GM19238 (cell line): ENCODE measurements around the gene MMP7.

Experiments
- DNase-seq: peaks from one replicate; pipeline ENCODE4 v3.0.0; 2011; ENCODE audit warnings: low spot score; ENCODE audit not compliant: insufficient read length

The MMP7 gene, protein sequence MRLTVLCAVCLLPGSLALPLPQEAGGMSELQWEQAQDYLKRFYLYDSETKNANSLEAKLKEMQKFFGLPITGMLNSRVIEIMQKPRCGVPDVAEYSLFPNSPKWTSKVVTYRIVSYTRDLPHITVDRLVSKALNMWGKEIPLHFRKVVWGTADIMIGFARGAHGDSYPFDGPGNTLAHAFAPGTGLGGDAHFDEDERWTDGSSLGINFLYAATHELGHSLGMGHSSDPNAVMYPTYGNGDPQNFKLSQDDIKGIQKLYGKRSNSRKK

DNA sequence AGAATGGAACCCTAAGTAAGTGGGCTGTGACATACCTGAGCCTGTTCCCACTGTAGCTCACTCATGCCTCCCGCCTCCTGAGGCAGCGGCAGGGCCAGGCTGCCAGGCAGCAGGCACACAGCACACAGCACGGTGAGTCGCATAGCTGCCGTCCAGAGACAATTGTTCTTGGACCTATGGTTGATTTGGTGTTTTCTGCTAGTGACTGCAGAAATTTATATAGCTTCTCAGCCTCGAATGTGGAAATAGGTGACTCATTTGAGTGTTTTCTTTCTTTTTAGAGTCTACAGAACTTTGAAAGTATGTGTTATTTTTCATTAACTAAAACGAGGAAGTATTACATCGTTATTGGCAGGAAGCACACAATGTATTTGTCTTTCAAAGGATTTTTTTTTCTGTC, at the start of gene MMP7:
TSS of gene MMP7 (minus strand) at position 190 of the 400 bp plus-strand sequence. CDS start at position 143, 47 bp downstream.
- DNase-seq, result no peak

DNA sequence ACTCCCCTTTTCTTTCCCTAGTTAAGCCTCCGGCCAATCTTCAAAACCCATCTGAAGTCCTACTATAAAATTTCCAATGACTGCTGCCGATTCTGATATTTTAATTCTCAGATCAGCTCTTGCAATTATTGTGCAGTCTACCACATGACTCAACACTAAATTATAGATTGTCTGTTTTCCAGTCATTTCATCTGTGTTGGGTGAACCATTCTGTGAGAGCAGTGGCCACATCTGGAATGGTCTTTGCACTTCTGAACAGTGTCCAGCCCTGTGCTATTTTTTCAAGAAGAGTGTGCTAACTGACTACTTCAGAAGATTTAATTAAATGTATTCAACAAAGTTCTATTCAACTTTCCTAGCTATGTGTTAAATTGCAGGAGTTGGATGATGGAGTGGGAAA, 47.2 kb upstream of the MMP7 start:
- DNase-seq, result no peak

DNA sequence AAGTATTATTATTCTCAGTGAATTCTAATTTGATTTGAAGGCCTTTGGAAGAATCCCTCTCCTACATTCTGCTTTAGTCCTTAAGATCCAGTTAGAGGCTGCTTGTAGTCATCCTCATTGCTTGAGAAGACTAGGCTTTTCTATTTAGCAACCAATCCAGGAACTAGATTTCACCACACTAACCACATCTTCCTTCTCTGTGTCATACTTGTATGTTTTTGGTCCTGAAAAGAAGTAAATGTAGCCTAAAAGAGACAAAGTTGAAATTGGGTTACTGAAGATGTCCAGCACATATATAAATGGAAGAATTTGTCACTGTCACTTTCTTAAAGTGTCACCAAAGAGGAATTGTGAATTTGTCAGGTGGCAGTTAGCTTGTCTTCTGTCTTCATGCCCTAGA, 46.6 kb upstream of the MMP7 start:
- DNase-seq, result no peak

DNA sequence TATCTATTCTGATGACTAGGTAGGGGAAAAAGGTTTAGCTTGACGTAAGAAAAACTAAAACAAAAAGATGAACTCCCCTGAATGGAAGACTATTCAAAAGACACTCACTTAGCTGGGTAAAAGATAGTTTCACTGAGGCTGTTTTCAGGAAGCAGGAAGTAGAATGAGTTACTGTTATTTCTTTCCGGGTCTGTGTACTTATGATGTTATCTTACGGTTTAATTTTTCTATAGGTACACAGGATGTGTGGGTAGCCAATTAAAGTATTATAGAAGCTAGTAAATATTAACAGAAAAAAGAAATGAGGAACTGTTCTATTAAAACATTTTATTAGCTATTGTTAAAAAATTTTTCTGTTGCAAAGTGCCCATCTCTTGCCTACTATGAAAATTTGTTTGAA, 45.8 kb upstream of the MMP7 start:
- no peak for DNase-seq

DNA sequence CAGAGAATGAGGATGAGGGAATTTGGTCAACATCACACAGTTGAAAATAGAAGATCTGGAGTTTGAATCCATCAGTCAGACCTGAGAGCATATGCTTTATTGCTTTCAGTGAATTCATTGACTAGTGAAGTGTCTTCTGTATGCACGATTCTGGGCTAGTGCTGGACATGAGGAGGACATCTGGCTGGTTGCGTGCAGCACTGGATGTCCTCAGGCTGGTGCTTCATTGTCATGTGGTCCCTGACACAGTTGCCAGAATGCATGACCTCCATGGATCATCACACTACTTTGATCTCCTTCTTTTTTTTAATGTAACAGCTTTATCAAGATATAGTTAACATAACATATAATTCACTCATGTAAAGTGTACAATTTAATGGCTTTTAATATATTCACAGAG, 44.5 kb upstream of the MMP7 start:
- DNase-seq, result no peak

DNA sequence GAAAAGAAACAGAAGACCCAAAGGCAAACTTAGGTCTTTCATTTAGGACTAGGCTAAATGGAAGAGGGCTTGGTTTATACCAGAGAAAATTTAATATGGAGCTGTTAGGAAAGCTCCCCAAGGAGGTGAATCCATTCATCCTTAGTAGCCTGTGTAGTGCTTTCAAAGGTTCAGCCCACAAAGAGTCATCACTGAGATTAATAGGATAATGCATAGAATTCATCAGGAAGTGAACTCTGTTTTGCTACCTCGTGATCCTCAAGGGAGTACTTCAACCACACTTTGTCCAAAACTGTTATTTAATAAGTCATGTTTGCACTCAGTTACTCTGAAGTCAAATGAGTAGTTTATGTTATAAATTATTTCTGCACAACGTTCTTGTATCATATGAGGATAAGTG, 43.3 kb upstream of the MMP7 start:
- no peak for DNase-seq

DNA sequence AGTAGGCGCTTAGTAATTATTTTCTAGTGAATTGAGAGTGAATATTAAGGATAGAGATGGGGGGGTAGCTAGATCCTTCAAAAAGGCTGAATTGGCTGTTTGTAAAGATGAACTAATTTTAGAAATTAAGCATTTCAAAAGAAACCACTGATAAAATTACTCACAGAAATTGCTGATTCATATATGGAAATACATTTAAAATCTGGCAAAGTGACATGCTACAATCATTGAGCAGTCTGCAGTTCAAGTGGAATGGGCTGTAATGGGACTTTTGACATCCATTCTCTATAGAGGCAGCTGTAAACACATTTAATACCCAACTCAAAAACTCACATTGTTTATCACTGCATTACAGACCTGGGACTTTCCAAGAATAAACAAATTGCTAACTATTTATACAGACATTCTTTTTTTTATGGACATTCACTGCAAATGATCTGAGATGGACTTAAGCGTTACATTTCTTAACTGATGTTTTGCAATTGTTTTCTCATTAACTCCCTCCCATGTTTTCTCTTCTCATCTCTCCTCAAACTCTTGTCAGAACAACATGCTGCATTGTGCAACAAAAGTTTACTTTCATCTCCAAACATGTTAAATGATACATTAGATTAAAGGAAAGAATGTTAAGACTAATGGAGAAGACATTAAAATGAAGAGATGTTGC, 42.1 kb upstream of the MMP7 start:
- no peak for DNase-seq

DNA sequence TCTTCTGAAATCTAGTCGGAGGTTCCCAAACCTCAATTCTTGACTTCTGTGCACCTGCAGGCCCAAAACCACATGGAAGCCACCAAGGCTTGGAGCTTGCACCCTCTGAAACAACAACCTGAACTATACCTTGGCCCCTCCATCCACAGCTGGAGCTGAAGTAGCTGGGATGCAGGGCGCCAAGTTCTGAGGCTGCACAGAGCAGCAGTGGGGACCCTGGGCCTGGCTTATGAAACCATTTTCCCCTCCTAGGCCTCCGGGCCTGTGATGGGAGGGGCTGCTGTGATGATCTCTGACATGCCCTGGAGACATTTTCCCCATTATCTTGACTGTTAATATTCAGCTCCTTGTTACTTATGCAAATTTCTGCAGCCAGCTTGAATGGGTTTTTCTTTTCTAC, 38.3 kb upstream of the MMP7 start:
- DNase-seq, result no peak

DNA sequence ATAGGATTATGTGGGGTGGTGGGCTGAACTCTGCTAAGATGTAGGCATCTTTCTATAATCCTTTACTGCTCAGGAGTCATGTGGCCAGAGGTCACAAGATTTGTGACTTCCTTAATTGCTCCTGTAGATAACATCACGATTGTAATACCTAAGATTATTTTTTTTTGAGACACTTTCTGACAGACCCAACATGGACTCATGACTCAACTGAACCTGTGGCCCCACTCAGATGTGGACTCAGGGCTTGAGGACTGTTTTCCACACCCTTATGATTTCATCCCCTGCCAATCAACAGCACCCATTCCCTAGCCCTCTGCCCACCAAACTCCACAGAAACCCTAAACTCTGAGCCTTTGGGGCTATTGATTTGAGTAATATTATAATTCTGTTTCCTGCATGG, 35.6 kb upstream of the MMP7 start:
- DNase-seq, result no peak

DNA sequence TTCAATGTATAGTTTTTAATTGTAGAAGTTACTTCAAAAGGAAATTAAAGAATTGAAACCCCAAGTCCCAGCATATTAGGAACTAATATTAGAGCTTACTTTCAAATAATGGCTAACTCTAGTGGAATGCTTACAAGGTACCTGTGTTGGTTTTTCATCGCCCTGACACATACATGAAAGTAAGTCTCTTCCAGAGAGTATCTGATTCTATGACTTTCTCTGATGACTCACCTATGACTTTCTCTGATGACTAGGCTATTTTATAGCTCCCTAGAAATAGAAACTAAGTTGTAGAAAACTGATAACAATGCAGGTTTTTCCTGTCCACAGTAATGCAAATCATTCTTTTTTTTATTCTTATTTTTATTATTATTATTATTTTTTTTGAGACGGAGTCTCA, 33.6 kb upstream of the MMP7 start:
- DNase-seq, result no peak

DNA sequence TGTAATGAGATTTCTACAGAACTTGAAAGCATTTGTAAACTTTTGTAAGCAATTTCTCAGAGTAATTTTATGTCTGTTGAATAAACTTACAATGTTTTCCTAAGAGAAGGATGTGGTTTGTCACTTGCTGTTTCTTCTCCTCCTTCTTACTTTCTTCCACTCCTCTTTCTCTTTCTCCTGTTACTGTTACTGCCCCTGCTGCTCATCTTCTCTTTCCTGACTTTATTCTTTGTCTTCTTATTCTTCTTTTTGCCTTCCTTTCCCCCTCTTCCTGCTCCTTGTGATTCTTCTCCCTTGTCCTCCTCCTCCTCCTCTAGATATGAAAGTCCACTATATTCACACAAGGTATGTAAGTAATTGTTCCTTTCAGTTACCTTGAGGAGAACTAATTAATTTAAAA, 31.1 kb upstream of the MMP7 start:
- DNase-seq, result no peak

DNA sequence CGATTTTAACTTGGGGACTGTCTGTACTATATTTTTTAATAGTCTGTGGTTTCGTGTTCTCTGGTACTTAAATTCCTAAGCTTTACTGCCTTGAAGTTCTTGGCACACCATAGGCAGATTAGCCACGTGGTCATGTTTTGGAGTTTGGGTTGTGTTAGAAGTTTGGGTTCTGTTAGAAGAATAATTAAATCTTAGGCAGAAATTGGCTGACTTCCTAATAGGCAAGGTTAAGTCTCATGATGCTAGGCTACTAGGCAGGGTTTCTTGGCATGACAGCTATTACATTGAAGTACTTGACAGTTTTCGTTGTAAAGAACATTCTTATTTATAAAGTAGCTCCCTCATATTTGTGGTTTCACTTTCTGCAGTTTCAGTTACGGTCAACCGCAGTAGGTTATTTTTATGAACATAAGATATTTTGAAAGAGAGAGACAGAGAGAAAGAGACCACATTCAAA, 30.0 kb upstream of the MMP7 start:
- no peak for DNase-seq

DNA sequence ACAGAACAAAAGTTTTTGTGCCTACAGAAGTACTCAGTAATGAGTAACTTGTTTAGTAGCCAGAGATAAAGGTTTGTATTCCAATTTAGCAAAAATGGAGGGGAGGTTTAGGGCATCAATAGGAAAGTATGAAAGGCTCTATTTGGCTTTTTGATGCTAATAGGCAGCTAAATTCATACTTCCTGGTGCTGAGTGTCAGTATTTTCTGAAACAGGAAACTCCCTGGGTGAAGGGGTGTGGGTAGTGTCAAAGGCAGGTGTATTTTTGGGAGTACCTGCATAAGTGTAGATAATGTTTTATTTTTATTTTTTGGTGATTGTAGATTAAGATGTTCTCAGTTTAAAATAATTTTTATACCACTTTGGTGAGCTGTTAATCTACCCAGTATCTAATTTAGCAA, 29.3 kb upstream of the MMP7 start:
- no peak for DNase-seq

DNA sequence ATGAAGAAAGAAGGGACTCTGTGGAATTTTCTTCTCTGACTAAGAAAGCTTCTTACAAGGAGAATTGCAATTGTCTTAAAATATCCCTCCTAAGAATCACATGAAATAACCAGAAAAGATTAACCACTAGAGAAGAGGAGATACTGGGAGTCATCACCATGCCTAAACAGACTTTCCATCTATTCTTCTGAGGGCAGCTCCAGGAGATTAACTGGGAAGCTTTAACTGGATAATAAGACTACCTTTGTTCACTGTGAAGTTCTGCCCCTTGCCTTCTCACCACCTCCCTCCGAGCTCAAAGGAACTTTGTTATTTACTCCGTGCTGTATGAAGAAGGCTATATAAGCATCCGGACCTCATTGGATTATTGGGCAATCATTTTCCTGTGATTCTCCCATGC, 24.5 kb upstream of the MMP7 start:
- DNase-seq, result no peak

DNA sequence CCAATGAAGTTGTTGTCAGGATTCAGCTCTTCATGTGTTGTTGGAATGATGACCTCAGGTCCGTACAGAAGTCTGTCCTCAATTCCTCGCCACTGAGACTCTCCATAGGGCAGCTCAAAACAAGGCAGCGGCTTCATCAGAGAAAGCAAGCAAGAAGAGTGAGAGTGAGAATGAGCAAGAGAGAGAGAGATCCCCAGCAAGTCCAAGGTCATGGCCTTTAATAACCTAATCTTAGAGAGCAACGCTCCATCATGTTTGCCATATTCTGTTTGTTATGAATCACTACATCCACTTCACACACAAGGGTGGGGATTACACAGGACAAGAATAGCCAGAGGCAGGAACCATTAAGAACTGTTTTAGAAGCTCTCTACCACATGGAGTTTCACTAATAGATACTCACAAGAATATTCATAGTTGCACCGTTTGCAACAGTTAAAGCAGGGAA, 23.3 kb upstream of the MMP7 start:
- no peak for DNase-seq

DNA sequence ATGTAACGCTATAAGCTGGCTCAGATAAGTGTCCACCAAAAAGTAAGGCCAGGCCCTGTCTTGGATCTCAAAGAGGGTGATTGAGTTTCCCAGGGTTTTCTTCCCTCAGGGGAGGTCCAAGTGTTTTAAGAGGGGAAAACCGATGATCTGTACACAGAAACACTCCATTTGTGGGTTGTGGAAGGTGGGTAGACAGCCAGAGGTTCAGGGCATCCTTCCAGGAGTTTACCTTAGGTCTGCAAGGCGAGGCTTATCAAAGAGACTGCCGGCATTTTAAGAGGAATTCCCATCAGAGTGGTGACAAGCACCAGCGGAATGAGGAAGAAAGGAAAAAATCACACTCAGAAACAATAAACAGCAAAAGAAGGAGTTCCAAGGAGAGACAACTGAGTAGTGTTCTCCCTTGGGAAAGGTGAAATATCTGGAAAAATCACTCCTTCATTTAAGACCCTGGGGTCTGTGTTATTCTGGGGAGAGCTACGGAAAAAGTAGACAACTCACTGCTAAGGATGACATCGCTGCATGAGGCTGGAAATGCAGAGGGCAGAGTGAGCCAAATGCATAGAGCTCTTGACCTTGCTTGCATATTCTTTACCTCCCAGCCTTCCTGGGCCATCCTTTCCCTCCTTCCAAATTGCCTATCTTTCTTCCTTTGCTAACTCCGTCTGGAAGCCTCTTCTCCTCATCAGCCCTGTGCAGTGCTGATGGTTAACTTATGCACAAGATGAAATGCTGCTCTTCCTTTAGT, 22.1 kb upstream of the MMP7 start:
- DNase-seq, result no peak

DNA sequence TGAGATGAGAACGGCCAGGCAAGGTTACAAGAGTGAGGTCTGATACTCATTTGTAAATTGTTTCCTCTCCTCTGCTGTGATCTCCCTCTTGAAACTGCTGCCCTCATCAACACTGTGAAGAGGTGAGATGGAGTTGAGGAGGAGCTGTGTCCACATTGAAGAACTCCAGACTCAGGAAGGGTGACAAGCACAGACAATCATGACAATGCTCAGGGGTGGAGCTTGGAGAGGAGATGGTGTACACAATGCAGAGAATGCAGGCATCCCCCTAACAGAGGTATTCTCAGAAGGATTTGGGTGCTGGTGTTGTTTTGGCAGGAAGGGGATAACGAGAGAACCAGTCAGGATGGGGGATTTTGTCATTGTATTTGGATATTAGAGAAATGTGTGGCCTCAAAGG, 21.5 kb upstream of the MMP7 start:
- DNase-seq, result no peak

DNA sequence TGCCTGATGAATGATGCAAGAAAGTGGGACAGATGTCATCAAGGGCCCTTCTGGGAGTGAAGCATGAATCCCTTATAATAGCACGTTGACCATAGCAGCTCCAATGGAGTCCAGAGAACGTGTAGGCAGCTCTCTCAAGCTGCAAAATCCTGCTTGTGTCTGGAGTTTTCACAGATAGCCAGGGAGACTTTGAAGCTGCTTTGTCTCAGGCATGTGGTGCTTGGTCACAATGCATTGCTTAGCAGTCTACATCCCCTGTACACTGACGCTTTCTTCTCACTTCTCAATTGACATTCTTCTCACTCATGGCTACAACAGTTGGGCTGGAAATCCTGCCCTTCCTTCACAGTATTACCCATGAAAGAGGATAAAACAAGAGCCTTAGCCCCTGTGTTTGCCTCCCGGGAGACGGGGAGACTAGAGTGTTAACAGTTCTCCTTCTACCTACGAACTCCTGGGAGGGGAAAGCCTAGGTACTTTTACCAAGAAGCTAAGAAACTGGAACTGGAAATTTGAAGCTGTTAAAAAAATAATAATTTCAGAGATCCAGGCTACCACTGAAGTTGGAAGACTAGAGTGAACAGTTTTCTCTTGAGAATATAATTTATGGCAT, 20.7 kb upstream of the MMP7 start:
- DNase-seq, result no peak

DNA sequence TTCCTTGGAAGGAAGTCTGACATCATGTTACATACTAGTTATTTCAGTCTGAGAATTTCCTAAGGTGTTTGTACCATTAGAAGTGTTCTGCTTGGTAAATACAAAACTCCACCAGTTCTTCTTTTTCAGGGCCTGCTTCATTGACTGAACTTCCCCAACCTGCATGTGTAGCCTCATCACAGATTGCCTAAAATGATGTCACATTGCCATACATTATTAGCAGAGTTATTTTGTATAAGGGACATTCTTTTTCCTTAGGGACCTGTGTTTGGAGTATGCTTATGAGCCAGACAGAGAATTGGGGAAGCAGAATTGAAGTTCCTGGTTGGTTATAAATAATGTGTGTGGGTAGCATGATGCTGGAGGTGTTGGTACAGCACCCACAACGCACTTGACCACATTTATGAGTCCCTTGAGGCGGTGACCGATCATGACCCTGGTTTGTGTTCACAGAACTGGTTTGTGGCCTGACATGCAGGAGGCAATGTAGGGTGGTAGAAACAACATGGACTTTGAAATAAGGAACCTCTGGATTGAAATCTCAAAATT, 16.4 kb upstream of the MMP7 start:
- DNase-seq, result no peak

DNA sequence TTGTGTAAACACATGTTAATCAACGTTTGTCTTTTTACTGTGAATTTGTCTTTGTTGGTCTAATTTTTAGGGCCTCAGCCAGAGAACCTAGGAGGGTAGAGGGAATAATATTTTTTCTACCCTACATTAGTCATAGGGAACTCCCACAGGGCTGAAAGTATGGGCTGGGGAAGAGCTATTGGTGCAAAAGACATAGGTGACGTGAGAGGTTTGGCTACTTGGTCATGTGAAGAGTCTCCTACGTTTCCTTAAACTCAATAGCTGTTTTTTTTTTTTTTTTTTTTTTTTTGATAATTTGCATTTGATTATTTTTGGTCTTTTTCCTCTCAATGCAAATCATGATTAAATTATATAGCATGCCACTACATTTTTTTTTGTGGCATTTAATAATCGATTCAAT, 15.9 kb upstream of the MMP7 start:
- no peak for DNase-seq

DNA sequence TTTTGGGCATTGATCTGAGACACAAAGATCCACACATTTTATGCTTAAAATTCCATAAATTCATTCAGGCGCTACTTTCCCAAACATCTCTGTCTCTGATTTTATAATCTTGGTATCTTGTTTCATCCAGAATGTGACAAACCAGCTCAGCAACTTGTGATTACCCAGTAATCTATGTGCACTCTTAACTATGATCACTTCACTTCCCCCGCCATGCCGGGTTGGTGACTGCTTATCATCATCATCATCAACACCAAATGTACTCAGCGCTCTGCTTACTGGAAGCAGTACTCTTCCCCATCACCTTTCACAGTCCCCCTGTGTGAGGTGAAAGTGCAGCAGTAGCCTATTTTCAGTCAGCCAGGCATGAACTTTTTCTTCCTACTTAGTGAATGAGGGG, 15.2 kb upstream of the MMP7 start:
- DNase-seq, result no peak

DNA sequence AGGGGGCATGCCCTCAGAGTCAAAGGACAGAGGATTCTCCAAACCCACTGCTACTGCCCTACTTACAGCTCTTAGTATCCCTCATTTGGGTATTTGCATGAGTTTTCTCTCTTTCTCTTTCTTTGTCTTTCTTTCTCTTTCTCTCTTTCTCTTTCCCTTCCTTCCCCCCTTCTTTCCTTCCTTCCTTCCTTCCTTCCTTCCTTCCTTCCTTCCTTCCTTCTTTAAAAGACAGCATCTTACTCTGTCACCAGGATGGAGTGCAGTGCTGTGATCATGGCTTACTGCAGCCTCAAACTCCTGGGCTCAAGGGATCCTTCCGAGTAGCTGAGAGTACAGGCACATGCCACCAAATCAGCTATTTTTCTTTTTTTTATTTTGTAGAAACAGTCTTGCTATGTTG, 14.0 kb upstream of the MMP7 start:
- no peak for DNase-seq
